WTC11 (cell line): Measurements from ENCODE around the gene SSU72. TPM values are rescaled to one million over a fixed set of nuclear protein-coding genes. Genes with fewer than 3 reads are reported as not detected.

Experiments
- ATAC-seq: fragments of 200-7000 bp; cut with Tn5 transposase; 2 replicates; pipeline ENCODE4 v1.10.0; 2021; ENCODE audit warnings: mild to moderate bottlenecking, moderate library complexity
- CTCF ChIA-PET: fragments of 300-600 bp; sonication (Branson Sonifier 250); formaldehyde crosslinking; loops from one replicate; lab custom pipeline; 2021; ENCODE audit warnings: antibody characterized with exemption; lab: Charles Lee
- POLR2A ChIA-PET: fragments of 350-600 bp; sonication (Branson Sonifier 250); formaldehyde crosslinking; loops from one replicate; lab custom pipeline; 2021; ENCODE audit warnings: antibody characterized with exemption; lab: Charles Lee
- DNase-seq: peaks from one replicate; pipeline ENCODE4 v3.0.0; 2021; ENCODE audit warnings: low spot score
- H3K27ac Mint-ChIP-seq: 2 replicates; pipeline ENCODE4 v1.8.0; 2021; ENCODE audit warnings: mixed read lengths
- H3K27me3 Mint-ChIP-seq: 2 replicates; pipeline ENCODE4 v1.8.0; 2021; ENCODE audit warnings: low read depth, mild to moderate bottlenecking, moderate library complexity, mixed read lengths
- H3K36me3 Mint-ChIP-seq: 2 replicates; pipeline ENCODE4 v1.8.0; 2021; ENCODE audit warnings: mixed read lengths
- H3K4me1 Mint-ChIP-seq: 2 replicates; pipeline ENCODE4 v1.8.0; 2022; ENCODE audit warnings: mixed read lengths
- H3K4me3 Mint-ChIP-seq: 2 replicates; pipeline ENCODE4 v1.8.0; 2021; ENCODE audit warnings: mild to moderate bottlenecking, moderate library complexity, mixed read lengths
- H3K9me3 Mint-ChIP-seq: 2 replicates; pipeline ENCODE4 v1.8.0; 2021; ENCODE audit warnings: mixed read lengths
- CBFB ChIP-seq: sonication (generic); formaldehyde crosslinking; IDR thresholded peaks from 2 replicates; pipeline ENCODE4 v1.8.1; 2022; ENCODE audit warnings: mild to moderate bottlenecking, low read depth, missing genetic modification reagents
- CREB1 ChIP-seq: sonication (generic); formaldehyde crosslinking; IDR thresholded peaks from 2 replicates; pipeline ENCODE4 v1.8.0; 2023; ENCODE audit warnings: mild to moderate bottlenecking, missing genetic modification reagents
- CREM ChIP-seq: sonication (generic); formaldehyde crosslinking; IDR thresholded peaks from 2 replicates; pipeline ENCODE4 v1.8.1; 2022; ENCODE audit warnings: mild to moderate bottlenecking, missing genetic modification reagents, moderate library complexity
- FOXJ3 ChIP-seq: sonication (generic); formaldehyde crosslinking; IDR thresholded peaks from 2 replicates; pipeline ENCODE4 v1.9.0; 2021; ENCODE audit warnings: missing genetic modification reagents, mild to moderate bottlenecking, borderline replicate concordance
- GRHL2 ChIP-seq: fragments of 250-450 bp; sonication (Bioruptor Pico); IDR thresholded peaks from 2 replicates; pipeline ENCODE4 v1.8.0; 2022; ENCODE audit warnings: mild to moderate bottlenecking, moderate library complexity; ENCODE audit not compliant: insufficient replicate concordance, severe bottlenecking
- MXD4 ChIP-seq: fragments of 250-450 bp; sonication (Bioruptor Pico); IDR thresholded peaks from 2 replicates; pipeline ENCODE4 v1.8.0; 2021; ENCODE audit warnings: mild to moderate bottlenecking, moderate library complexity, borderline replicate concordance
- OVOL2 ChIP-seq: fragments of 250-450 bp; sonication (Bioruptor Pico); IDR thresholded peaks from 2 replicates; pipeline ENCODE4 v1.9.0; 2021; ENCODE audit warnings: mild to moderate bottlenecking, borderline replicate concordance
- PREB ChIP-seq: sonication (generic); formaldehyde crosslinking; IDR thresholded peaks from 2 replicates; pipeline ENCODE4 v1.8.1; 2022; ENCODE audit warnings: mild to moderate bottlenecking, missing genetic modification reagents, moderate library complexity, borderline replicate concordance
- TEAD1 ChIP-seq: sonication (generic); formaldehyde crosslinking; IDR thresholded peaks from 2 replicates; pipeline ENCODE4 v1.8.0; 2022; ENCODE audit warnings: mild to moderate bottlenecking, missing genetic modification reagents
- ZNF219 ChIP-seq: sonication (generic); formaldehyde crosslinking; IDR thresholded peaks from 2 replicates; pipeline ENCODE4 v1.8.0; 2023; ENCODE audit warnings: missing genetic modification reagents, mild to moderate bottlenecking, borderline replicate concordance
- ZNF232 ChIP-seq: sonication (generic); formaldehyde crosslinking; IDR thresholded peaks from 2 replicates; pipeline ENCODE4 v1.8.0; 2022; ENCODE audit warnings: mild to moderate bottlenecking, missing genetic modification reagents
- ZNF317 ChIP-seq: sonication (generic); formaldehyde crosslinking; IDR thresholded peaks from 2 replicates; pipeline ENCODE4 v1.8.1; 2023; ENCODE audit warnings: low read depth, mild to moderate bottlenecking, moderate library complexity, missing genetic modification reagents, borderline replicate concordance
- ZNF416 ChIP-seq: fragments of 250-450 bp; sonication (Bioruptor Pico); IDR thresholded peaks from 2 replicates; pipeline ENCODE4 v1.9.0; 2021; ENCODE audit warnings: mild to moderate bottlenecking, inconsistent platforms
- total RNA-seq: library from RNA; stranded (reverse); gene quantifications from 3 replicates; pipeline ENCODE4 v1.2.3, GENCODE V29; 2021
- TF ChIP-seq, protein P1 (sequence below): fragments of 200-600 bp; IDR thresholded peaks from 2 replicates; pipeline ENCODE4 v1.8.0; 2022; ENCODE audit warnings: antibody characterized with exemption
- TF ChIP-seq, protein P2 (sequence below): sonication (generic); formaldehyde crosslinking; IDR thresholded peaks from 2 replicates; pipeline ENCODE4 v1.8.0; 2023; ENCODE audit warnings: missing genetic modification reagents, mild to moderate bottlenecking, borderline replicate concordance
- TF ChIP-seq, protein P3 (sequence below): fragments of 250-450 bp; sonication (Bioruptor Pico); IDR thresholded peaks from 2 replicates; pipeline ENCODE4 v1.9.0; 2021; ENCODE audit warnings: mild to moderate bottlenecking
- TF ChIP-seq, protein P4 (sequence below): fragments of 250-450 bp; sonication (Bioruptor Pico); IDR thresholded peaks from 2 replicates; pipeline ENCODE4 v1.9.0; 2021; ENCODE audit warnings: moderate library complexity, mild to moderate bottlenecking, inconsistent platforms, borderline replicate concordance

The SSU72 gene
- total RNA-seq, 1 experiment from 2014 or later: 158 TPM

- Mint-ChIP-seq H3K27ac (no peak overlapping the region), H3K36me3 (no peaks in the 10 kb centered on the region), H3K27me3 (peaks cover 25% of the 10 kb centered on the region), H3K9me3 (no peaks in the 10 kb centered on the region), H3K4me1 (peaks cover 10% of the 10 kb centered on the region; the same call in 1 of the 2 replicates), H3K4me3 (no peak overlapping the region)
- DNase-seq (no peak), ATAC-seq (no peak)
- ChIA-PET POLR2A (no interaction called here), CTCF (no interaction called here)
- TF ChIP-seq GRHL2 (CRISPR knock-in tag): no peak
- TF ChIP-seq FOXJ3: no peak
- TF ChIP-seq MXD4 (CRISPR knock-in tag): no peak
- TF ChIP-seq, protein P1, sequence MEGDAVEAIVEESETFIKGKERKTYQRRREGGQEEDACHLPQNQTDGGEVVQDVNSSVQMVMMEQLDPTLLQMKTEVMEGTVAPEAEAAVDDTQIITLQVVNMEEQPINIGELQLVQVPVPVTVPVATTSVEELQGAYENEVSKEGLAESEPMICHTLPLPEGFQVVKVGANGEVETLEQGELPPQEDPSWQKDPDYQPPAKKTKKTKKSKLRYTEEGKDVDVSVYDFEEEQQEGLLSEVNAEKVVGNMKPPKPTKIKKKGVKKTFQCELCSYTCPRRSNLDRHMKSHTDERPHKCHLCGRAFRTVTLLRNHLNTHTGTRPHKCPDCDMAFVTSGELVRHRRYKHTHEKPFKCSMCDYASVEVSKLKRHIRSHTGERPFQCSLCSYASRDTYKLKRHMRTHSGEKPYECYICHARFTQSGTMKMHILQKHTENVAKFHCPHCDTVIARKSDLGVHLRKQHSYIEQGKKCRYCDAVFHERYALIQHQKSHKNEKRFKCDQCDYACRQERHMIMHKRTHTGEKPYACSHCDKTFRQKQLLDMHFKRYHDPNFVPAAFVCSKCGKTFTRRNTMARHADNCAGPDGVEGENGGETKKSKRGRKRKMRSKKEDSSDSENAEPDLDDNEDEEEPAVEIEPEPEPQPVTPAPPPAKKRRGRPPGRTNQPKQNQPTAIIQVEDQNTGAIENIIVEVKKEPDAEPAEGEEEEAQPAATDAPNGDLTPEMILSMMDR: no peak
- no peak for TF ChIP-seq ZNF232 (CRISPR knock-in tag)
- TF ChIP-seq, protein P2, sequence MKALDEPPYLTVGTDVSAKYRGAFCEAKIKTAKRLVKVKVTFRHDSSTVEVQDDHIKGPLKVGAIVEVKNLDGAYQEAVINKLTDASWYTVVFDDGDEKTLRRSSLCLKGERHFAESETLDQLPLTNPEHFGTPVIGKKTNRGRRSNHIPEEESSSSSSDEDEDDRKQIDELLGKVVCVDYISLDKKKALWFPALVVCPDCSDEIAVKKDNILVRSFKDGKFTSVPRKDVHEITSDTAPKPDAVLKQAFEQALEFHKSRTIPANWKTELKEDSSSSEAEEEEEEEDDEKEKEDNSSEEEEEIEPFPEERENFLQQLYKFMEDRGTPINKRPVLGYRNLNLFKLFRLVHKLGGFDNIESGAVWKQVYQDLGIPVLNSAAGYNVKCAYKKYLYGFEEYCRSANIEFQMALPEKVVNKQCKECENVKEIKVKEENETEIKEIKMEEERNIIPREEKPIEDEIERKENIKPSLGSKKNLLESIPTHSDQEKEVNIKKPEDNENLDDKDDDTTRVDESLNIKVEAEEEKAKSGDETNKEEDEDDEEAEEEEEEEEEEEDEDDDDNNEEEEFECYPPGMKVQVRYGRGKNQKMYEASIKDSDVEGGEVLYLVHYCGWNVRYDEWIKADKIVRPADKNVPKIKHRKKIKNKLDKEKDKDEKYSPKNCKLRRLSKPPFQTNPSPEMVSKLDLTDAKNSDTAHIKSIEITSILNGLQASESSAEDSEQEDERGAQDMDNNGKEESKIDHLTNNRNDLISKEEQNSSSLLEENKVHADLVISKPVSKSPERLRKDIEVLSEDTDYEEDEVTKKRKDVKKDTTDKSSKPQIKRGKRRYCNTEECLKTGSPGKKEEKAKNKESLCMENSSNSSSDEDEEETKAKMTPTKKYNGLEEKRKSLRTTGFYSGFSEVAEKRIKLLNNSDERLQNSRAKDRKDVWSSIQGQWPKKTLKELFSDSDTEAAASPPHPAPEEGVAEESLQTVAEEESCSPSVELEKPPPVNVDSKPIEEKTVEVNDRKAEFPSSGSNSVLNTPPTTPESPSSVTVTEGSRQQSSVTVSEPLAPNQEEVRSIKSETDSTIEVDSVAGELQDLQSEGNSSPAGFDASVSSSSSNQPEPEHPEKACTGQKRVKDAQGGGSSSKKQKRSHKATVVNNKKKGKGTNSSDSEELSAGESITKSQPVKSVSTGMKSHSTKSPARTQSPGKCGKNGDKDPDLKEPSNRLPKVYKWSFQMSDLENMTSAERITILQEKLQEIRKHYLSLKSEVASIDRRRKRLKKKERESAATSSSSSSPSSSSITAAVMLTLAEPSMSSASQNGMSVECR (CRISPR knock-in tag): no peak
- TF ChIP-seq OVOL2: no peak
- TF ChIP-seq, protein P3, sequence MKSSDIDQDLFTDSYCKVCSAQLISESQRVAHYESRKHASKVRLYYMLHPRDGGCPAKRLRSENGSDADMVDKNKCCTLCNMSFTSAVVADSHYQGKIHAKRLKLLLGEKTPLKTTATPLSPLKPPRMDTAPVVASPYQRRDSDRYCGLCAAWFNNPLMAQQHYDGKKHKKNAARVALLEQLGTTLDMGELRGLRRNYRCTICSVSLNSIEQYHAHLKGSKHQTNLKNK: no peak
- TF ChIP-seq CBFB (CRISPR knock-in tag): no peak
- TF ChIP-seq ZNF219: no peak
- TF ChIP-seq, protein P4, sequence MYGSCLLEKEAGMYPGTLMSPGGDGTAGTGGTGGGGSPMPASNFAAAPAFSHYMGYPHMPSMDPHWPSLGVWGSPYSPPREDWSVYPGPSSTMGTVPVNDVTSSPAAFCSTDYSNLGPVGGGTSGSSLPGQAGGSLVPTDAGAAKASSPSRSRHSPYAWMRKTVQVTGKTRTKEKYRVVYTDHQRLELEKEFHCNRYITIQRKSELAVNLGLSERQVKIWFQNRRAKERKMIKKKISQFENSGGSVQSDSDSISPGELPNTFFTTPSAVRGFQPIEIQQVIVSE: no peak
- no peak for TF ChIP-seq PREB (CRISPR knock-in tag)
- no peak for TF ChIP-seq CREB1 (CRISPR knock-in tag)
- TF ChIP-seq ZNF317 (CRISPR knock-in tag): no peak
Observed at GRCh38 chr1:1601564-1602303, 27.1 kb upstream of the SSU72 start.

DNA sequence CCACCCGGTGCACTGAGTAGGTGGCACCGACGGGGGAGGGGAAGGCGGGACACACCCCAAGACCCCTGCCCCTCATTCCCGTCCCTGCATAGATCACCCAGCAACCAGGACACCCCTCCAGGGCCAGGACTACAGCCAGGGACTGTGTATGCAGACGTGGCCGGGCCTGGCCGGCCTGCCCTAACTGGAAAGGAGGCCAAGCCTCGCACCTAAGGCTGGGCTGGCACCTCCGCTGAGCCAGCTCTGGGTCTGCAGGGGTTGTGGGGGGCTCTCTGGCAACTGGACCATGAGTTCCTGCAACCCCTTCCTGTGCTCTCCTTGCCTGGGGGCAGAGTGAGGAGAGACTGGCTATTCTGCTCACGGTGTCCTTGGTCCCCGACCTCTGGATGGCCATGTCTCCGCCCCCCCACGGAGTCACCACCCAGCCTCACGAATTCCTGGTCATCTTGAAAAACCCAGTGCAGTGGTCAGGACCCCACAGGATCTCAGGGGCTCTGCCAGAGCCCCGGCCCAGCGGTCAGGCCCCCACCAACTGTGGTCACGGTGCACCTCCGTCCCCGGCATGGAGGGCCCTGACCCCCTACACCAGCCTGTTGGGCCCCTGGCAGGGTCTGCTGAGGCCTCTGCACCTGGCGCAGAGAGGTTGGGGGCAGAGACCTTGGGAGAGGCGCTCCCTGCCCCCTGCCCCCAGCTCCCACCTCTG is 26.3 kb upstream of the SSU72 start:
- H3K4me3 Mint-ChIP-seq: peak overlapping the region; percentile 72
- POLR2A ChIA-PET: no interaction called here
- H3K27ac Mint-ChIP-seq: no peak overlapping the region
- H3K9me3 Mint-ChIP-seq: no peaks in the 10 kb centered on the region
- H3K36me3 Mint-ChIP-seq: no peaks in the 10 kb centered on the region
- peaks cover 25% of the 10 kb centered on the region for H3K27me3 Mint-ChIP-seq
- TF ChIP-seq TEAD1 (CRISPR knock-in tag) (no peak), CREM (CRISPR knock-in tag) (0 out of 2 replicates have a peak, but pooled peaks have one; percentile 25), ZNF416 (no peak)
- H3K4me1 Mint-ChIP-seq: peaks cover 10% of the 10 kb centered on the region; the same call in 1 of the 2 replicates
- no peak for DNase-seq
- ATAC-seq: no peak
- CTCF ChIA-PET: no interaction called here
